SKM-1 (cell line): Measurements from ENCODE around the gene DDN.
A peak's percentile ranks its signal among the peaks of the same experiment; 100 is the strongest.

Source experiments
- DNase-seq: peaks from one replicate; lab custom pipeline; 2025; ENCODE audit not compliant: unreplicated experiment; lab: John Stamatoyannopoulos, UW

The DDN gene

DNA sequence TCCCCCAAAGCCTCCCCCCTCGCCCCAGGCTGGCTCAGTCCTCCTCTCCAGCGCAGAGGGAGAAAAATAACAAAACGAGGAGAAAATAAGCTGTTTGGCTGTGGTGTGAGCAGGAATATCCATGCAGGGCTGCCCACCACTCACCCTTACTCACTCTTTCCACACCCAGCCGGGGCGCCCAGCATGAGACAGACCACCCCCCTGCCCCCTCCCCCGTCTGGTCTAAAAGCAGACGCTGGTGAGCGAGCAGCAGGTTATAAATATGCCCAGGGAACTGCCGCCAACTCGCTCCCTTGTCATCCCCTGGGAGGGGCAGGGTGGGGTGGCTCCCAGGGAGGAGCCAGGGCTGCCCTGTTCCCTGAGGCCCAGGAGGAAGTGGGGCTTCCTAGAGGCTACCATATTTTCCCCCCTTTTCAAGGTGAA is 13.7 kb downstream of the DDN start:
- no peak for DNase-seq

DNA sequence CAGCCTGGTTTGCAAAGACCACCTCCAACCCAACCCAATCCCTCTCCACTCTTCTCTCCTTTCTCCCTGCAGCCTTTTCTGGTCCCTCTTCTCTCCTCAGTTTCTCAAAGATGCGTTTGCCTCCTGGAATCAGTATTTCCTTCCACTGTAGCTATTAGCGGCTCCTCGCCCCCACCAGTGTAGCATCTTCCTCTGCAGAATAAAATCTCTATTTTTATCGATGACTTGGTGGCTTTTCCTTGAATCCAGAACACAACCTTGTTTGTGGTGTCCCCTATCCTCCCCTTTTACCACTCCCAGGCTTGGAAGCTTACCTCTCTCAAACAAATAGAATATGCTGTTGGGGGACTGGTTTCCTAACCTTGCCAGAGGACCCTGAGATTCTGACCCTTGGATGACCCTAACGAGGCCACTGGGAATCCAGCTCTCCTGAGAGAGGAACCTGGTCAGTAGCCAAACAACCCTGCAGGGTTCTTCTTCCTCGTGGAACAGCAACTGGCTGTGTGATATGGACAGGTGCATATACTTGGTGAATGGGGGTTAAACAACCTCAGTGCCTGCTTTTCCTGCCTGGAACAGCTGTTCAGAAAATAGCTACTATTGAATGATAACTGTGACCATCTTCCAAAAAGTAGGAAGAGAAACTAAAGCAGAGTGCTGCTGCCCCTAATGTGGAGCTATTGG is 16.6 kb downstream of the DDN start:
- DNase-seq, result no peak

DNA sequence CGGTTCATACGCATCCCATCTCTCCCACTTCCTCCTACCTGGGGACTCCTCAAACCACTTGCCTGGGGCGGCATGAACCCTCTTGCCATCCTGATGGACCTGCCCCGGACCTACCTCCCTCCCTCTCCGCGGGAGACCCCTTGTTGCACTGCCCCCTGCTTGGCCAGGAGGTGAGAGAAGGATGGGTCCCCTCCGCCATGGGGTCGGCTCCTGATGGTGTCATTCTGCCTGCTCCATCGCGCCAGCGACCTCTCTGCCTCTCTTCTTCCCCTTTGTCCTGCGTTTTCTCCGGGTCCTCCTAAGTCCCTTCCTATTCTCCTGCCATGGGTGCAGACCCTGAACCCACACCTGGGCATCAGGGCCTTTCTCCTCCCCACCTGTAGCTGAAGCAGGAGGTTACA is 17.4 kb downstream of the DDN start:
- no peak for DNase-seq

- DNase-seq, result no peak
Measured at GRCh38 chr12:48980953-48981756, 18.0 kb downstream of the DDN start.

GRCh38 chr12:48980389-48980952 is 18.7 kb downstream of the DDN start:
- DNase-seq, result no peak

DNA sequence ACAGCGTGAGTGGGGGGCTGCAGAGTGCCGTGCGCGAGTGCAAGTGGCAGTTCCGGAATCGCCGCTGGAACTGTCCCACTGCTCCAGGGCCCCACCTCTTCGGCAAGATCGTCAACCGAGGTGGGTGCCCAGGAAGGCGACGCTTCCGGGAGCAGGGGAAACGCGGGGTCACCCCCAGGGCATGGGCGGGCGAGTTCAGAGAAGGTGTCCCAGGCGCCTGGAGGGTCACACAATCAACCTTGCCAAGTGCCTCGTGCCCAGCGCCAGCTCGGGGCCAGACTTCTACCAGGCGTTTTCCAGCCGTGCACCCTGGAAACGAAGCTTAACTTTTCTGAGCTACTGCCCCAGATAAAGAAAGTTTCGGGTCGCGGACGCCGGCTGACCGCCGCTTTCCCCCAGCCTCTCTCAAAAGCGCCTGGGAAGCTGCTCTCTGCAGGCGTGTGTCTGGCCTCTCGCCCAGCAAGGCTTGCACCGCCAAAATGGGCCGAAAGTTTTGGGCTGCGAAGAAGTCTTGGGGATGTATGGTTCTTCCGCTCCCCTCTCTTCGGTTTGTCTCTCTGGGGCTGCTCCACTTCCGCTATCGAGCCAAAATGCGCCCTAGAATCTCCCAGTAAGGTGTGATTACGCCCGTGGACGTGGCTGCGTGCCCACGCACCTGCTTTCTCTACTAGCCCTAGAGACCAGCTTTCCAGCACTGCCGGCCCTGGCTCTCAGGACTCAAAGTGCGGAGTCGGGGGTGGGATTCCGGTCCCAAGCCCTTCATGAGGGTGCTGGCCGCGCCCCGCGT is 19.4 kb downstream of the DDN start:
- no peak for DNase-seq

DNA sequence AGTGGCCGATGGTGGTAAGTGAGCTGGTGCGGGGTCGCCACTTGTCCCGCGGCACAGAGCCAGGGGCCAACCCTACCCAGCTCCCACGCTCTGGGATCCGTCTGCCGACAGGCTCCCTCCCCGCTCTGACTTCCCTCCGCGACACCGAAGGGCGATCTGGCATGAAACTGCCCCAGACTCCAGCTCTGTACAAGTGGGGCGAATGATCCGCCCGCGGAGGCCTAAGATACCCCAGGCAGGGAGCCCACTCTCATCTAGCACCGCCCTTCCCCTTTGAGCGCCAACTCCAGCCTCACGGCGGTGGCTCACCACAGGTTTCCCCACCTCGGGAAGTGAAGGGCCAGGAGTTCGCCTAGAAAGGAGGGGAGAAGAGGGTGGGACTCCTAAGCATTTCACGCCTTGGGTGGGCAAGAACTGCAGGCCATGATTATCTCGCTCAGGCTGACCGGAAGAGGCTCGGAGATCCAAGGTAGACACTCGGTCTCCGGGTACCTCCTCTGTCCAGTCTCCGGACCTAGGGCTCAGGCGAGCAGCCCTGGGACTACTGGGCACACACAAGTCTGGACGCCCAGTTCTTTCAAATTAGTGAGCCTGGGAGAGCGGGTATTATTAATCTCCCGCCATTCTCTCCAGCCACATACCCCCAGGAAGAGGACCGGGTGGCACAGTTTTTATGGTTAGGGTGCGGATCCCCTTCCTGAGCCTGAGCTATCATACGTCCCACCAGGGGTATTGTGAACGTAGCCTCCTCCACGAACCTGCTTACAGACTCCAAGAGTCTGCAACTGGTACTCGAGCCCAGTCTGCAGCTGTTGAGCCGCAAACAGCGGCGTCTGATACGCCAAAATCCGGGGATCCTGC is 20.2 kb downstream of the DDN start:
- DNase-seq, result no peak

- no peak for DNase-seq
Measured at GRCh38 chr12:48978291-48978740, 20.9 kb downstream of the DDN start, which contains the start of gene WNT1. Gene WNT1 (plus strand): TSS chr12:48978322. CDS start chr12:48978651, 329 bp downstream.

DNA sequence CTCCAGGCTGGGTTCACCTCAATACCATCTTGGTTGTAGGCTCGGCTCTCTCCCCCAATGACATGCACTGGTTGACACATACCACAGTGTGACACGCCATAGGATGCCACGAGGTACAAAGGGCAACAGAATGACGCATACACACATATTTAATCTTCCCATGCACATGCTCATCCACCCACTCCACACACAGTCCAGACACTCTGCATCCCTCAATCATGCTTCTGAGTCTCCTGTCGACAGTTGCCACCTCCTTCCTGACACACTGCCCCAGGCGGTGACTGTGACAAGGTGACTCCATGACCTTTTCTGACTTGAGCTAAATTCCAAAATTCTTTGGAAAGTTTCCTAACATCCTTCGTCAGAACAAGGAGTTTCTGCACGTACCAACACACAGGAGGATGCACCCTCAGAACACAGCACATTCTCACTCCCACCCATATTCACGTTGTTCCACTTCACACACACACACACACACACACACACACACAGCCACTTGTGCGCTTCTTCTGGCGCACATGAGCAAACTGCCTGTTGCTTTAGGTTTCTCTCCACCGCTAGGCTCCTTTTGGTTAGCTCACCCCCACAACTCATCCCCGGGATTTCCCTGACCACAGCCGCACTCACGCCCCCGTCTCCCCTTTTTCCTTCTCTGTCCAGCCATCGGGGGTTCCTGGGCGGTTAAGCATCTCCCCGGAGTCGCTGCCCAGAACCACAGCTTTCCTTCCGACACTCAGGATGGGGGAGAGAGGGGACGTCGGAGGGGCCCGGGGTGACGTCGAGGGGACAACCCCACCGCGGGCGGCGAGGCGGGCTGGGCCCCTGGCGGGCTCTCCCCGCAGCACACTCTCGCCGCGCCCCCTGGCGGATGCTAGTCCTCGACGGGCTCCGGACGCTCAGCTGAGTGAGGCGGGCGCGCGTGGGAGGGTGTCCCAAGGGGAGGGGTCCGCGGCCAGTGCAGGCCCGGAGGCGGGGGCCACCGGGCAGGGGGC is 21.6 kb downstream of the DDN start:
- DNase-seq, result peak; percentile 21

GRCh38 chr12:48973941-48974673 is 25.1 kb downstream of the DDN start:
- DNase-seq, result no peak

DNA sequence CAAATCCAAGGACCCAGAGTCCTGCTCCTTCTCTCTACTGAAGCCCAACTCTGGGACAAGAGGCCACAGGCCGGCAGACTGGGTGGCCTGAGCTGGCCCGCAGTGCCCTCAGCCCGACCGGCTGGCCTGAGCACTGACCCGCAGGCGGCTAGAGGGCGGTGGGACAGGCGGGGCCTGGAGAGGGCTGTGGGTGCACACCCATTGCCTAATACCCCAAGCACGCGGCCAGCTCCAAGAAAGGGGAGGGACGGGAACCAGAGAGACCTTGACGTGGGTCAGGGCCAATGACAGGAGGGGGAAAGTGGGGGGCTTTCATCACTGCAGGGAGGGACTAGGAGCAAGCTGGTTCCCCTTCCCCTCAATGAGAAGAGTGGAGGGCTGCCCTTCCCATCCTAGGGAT is 25.6 kb downstream of the DDN start:
- DNase-seq, result no peak

GRCh38 chr12:48972952-48973483 is 26.2 kb downstream of the DDN start:
- no peak for DNase-seq

GRCh38 chr12:48972213-48972951 is 26.8 kb downstream of the DDN start:
- DNase-seq, result peak; percentile 34

GRCh38 chr12:48970702-48971334 is 28.4 kb downstream of the DDN start:
- no peak for DNase-seq

DNA sequence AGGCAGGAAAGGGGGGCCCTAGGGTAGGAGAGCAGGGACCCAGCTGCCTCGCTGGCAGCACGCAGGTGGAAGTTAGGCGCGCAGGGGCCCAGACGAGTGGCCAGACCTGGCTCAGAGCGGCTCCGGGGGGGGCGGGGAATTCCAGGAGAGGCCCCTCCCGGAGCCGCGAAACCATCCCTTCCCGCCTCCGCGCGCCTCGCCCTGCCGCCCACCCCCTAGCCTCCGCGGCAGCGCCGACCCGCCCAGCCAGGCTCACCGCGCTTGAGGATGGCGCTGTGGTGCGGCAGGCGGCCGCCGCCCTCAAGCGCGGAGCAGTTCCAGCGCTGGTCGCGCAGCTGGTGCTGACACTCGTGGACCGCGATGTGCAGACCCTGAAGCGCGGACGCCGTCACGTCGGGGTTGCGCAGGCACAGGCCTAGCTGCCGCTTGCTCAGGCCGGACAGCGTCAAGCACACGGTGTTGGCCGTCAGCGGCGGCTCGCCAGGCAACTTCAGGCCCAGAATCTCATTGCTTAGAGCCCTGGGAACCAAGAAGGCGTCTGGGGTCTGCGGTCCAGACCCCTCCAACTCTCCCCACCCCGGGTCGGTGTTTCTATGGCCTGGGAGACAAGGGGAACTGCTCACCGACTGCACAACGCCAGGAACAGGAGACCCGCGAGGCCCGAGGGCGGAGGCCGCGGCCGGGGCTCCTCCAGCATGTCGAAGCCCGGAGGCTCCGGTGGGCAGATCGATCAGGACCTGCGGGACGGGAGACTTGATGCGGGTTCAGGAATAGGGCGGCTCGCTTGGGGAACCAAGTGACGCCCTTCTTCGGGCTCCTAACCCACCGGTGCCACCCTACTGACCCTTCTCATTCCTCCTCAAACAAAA is 29.1 kb downstream of the DDN start:
- DNase-seq, result no peak

DNA sequence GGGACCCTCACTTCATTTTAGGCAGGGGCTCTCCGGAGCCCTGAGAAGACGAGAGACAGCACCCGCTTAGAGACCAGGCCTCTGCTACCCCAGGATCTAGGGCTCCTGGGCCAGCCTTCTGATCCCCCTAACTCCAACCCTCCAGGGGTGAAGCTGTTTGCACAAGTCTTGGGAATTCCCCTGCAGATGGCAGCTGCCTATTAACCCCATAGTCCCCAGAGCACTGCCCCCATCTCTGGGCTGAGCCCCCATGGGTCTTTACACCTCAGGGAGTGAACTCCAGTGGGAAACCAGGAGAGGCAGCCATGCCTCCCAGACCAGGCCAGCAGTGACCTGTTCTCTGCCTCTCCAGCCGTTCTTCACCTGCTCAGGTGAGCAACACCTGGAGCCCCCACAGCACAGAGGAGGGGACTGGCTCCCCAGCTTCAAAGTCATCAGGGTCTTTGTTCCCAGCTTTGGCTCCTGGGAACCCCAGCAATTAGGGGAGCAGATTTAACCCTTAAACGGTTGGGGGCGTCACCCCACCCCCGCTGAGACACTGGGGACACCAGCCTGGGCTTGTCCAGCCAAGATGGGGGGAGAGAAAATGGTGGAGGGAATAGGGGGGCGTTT is 29.9 kb downstream of the DDN start:
- no peak for DNase-seq
